AG20443 (cell line): ENCODE results near the gene RTN4R.
A peak's percentile ranks its signal among the peaks of the same experiment; 100 is the strongest.

Experiments
- DNase-seq: peaks from one replicate; pipeline ENCODE4 v3.0.0; 2012; ENCODE audit warnings: low spot score, mixed read lengths

The RTN4R gene

DNA sequence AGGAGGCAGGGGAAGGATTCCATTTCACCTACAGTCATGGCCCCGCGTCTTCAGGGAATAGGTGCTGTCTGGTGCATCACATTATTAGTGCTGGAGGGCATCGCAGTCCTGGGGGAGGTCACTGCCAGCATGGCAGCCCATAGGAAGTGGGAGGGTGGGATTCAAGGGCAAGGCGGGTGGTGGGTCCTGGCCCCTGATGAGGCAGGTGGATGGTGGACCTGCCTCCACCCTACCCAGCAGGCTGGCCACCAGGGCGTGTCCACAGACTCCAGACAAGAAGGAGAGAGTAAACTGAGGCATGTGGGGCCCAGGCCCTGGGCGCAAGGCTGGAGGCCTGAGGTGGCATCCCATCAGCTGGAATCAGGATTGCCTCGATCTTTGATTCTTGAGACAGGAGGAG, 53.3 kb downstream of the RTN4R start:
- no peak for DNase-seq

DNA sequence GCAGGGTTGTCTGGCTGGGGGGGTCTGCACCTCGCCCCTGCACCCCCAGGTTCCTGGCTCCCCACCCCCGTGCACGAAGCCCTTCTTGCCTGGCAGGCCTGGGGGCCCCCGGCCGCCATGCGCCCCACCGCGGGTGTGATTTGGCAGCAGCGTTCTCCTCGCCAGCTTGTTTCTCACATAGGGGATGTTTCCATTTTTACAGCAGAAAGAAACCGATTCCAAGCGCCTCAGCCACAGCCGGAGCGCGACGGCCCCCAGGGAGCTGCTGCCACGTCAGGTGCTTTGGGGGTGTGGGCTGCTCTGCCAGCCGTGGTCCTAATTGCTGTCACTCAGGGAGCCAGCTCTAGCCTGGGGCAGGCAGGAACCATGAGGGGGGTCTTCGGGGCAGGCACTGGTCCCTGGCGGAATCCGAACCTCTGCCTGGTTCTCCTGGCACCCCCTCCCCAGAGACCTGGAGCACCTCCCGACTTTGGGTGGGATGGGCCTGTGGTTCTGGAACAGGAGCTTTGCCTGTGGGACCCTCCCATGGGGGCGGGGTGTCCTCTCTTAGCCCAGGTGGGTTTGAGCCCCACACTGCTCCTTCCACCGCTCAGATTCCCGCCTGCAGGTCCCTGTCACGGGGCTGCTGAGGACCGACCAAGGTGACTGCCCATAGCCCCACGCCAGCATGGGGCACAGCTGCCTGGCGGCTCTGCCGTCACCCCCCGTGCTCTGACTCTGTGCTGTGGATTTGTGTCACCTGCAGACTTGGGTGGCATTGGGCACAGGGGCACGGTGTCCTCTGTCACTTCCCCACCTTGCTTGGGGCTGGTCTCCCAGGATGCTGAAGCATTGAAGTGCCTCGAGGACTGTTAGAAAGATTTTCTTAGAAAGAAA, 54.0 kb downstream of the RTN4R start:
- DNase-seq, result no peak

DNA sequence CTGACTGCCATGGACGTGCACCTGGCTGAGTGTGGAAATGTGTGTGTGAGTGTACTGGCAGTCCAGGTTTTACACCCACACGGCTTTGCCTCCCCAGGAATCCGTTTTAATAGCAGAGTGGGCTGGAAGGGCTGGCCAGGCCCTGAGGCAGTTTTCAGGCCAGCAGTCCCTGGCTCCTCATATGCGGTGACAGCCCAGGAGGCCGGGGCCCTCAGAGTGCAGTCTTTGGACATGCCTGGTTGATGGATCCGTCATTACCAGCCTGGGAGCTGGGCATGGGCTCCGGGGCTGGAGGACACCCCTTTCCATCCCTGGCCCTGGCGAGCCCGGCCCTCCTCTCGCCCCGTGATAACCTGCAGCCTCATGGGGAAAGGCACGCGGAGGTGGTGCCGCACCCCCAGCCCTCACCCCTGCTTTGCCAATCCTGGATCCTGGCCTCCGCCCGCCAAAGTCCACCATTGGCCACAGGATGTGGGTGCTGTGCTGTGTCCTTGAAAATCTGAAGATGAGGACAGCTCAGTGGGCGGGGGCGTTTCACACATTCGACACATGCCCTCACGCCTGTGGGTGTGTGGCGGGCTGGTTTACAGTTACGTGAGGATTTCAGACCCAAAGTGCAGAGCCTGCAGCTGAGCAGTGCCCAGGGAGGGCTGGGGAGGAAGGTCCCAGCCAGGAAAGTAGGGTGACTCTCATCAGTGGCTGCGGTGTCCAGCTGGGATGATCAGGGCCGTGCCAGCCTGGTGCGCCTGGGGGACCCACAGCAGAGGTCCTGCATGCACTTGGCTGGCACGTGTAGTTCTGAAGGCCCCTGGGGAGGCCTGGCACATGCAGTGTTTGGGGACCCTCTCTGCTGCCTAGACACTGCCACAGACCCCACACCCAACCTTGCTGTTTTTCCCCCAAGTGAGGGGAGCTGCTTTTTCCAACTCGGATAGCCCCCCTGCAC, 55.1 kb downstream of the RTN4R start:
- no peak for DNase-seq

DNA sequence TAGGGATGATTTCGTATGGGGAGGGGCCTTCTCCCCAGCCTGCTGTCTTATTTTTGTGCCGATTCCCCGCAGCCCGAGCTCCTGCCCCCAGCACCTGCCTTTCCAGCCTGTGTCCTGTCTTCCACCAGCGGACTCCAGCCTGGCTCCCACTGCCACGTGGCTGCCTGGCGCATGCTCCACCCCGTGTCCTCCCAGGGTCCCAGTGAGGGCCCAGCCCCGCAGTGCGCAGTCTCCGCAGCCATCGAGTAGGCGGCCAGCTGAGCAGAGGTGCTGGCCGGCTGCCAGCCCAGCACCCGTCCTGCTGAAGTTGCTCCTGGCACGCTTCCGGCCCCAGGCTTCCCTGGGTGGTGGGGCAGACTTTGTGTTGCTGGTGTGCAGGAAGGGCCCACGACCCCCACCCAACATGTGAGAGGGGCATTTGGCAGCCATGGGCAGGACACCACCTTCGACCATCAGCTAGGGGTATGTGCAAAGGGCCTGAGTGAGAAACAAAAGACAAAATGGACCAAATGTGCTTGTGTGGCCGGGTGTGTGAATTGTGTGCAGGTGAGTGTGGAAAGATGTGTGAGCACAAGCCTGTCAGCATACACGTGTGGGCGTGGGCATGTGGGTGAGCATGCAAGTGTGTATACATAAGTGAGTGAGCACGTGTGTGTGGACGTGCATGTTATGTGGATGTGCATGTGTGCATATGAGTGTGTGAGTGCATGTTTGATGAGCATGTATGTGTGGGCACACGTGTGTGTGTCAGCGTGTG, 55.9 kb downstream of the RTN4R start:
- no peak for DNase-seq

DNA sequence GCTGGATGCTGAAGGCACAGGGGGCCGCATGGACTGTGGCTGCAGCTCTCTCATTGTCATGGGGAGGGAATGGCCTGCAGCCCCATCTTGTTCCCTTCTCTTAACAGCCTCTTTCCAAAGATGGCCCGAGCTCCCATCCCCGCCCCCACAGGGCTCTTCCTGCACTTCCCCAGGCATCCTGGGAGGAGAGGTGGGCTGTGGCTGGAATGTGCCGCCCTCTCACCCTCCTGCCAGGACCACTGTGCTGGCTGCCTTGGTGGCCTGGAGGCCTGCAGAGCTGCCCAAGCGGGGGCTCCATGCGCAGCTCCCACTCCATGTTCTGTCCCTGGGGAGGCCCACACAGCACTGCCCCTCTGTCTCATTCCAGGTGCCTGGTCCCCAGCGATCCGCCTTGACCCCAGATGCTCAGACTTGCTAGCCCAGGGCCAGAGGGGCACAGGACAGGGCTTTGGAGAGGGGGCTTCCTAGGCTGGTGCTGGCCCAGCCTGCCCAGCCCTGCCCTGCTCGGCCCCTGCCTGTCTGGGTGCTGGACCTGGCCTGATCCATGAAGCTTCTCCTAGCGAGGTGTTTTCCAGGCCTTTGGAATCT, 56.6 kb downstream of the RTN4R start:
- no peak for DNase-seq

DNA sequence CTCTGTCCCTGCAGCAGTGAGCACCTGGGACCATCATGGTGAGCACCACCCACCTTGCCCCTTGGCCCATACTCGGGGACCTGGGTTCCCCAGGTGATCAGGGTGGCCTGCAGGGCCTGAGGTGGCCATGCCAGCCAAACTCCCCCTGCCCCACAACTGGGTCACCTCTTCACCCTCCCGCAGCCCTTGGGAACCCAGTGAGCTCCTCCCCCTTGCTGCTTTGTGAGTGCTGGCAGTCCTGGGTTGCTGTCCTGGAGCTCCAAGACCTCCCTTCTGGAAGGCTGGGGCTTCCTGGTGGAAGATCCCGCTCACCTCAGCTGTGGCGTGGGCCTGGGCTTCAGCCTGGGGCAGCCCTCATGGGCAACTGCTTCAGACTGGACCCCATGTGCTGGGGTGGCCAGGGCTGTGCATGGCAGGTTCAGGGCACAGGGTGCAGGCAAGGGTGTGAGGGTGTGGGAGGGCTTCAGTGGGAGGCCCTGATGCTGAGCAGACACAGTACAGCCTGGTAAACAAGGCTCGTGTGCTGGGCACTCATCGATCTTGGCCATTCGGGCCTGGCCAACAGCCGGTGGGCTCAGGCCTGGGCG, 57.6 kb downstream of the RTN4R start:
- DNase-seq, result no peak

DNA sequence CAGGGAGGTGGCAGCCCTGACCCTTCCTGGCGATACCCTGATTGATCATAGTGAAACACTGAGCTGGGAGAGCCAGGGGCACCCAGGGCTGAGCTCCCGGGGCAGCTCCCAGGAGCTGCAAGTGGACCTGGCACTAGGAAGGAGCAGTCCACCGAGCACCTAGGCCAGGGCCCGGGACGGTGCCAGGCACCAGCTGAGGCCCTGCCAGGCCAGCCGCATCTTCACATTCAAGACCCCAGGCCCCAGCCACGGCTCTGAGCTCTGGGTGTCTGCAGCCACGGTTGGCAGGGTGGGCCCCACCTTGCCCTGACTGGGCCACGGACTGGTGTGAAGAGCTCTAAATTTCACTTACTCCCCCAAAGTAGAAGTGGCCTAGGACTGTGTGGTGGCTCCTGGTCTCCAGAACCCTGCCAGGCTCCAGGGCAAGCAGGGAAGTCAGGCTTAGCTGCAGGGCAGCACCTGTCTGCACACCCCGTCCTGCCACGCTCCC, 58.3 kb downstream of the RTN4R start:
- DNase-seq, result no peak

DNA sequence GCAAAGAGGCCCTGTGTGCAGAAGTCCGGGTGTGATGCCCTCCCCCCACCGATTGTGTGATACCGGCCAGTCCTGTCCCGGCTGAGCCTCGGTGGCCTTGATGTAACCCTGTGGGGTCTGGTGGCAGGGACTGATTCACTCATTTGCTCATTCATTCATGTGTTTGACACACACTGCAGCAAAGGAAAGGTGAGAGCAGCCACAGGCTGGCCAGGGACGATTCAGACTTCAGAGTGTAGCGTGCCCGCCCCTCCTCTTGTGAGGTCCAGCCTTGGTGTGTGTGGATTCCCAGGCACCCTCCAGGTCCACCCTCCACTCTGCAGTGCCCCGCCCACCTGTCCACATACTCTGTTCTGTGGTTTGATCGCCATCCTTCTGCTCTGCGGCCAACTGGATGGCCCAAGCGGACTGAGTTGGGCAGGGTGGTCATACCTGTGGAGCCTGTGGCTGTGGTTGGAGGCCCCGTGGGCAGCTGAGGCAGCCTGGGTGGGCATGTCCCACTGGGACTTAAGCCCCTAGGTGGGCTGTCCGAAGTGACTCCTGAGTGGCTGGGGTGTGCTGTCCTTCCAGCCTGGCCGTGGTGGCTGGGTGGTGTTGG, 59.3 kb downstream of the RTN4R start:
- DNase-seq, result no peak

DNA sequence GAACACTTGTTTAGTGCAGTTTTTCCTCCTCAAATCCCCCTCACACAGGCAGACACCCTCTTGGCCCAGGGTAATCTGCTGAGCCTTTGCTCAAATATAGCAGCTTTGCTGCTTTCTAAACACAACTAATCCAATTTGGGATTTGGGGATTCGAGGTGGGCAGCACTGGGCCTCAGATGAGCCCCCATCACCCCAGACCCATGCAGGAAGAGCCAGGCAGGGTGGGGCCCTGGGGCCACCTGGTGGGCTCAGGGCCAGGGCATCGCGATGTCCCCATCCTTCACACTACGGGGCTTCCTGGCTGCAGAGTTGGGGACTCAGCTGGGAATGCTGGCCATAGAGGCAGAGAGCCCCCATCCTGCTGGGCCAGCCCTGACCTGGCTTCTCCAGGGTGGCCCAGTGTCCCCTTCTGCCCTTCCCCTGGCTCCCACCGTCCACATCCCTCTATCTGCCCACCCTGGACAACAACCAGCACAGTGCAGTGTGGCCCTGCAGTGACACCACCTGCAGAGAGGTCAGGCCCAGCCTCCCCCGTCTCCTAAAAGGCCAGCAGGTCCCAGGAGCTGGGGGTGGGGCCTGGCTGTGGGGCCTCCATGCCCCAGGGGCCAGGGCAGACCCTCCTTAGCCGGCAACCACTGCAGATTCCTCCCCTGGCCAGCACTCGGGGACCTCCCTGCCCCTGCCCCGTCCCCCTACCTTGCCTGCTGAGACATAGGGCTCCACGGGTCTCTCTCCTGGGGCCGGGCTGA, 60.7 kb downstream of the RTN4R start:
- DNase-seq, result no peak

DNA sequence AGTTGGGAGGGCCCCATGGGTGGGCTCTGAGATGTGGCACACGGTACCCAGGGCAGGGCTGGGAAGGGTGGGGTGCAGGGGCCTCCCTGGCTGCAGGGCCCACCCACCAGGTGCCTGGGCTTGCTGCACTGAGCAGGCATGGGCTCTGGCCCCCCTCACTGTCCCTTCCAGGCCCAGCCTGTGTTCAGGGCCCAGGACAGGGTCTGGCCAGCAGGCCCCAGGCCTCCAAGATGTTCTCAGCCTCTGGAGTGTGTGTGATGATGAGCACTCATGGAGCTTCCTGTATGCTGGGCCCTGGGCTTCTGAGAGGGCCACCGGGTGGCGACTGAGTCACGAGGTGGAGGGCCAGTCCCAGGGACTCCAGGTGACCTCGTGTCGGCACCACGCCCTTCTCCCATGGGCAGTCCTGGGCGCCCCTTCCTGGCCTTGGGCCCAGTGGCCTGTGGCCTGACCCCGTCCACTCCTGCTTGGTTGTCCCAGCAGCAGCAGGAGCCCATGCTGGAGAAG, 61.4 kb downstream of the RTN4R start:
- peak; percentile 53 for DNase-seq

DNA sequence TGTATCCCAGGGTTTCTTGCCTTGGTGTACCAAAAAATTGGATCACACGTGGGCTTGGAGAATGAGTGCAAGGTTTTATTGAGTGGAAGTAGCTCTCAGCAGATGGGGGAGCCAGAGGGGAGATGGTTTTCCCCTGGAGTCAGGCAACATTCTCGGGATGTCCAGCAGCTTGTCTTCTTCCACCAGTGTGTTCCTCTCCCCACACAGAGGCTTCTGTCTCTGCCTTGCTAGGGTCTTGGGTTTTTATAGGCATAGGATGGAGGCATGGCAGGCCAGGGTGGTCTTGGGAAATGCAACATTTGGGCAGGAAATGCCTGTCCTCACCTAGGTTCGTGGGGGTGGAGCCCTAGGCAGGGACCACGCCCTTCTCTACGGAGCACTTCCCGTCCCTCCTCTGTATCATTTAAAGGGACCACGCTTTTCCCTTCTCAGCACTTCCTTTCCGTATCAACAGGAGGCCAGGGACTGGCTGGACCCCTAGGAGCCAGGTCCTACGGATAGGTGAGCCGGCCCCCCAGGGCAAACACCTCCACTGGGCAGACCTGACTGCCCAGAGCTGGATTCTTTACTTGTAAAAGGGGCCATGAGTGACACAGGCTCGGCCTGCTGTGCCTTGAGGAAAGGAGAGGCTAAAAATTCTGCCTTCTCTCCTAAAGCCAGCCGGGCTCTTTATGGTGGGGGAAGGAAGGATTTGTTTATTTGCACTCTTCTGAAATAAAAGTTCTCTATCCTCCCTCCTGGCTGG, 62.0 kb downstream of the RTN4R start:
- DNase-seq, result peak; percentile 73

DNA sequence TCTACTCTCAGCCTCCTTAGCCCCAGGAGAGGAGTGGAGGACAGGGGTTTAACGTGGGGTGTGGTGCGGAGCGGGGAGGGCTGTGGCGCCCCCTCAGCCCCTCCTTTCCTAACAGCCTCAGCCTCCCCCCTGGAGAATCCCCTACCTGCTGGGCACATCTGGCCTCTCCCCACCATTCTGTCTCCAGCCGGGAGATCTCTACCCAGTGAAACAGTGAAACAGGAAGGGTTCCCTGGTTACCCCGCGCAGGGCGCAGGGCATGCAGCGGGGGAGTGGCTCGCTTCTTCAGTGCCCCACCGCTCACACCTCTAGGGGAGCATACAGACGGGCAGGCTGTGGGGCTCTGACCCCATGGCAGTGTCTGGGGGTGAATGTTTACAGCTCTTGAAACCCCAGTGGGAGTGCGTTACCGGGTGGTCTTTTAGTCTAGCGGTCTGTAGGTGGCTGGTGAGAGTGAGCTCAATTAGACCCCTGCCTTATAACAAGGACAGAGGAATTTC, 62.6 kb downstream of the RTN4R start:
- no peak for DNase-seq

DNA sequence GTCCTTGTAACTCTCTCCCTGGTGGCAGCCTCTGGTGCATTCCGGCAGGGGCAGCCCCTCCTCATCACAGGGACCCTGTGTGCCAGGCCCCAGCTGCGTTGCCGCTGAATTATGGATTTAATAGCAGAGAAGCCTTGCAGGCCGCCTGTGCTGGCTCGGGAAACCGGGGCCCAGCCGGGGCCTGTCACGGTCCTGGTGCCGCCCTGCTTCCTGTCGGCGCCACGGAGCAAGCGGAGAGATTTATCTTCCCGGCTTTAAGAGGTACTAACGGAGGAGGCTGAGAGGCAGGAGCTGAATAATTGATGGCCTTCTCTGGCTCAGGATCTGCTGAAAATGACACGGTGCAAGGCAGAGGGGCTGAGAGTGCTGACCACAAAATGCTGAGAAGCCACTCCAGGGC, 63.3 kb downstream of the RTN4R start:
- DNase-seq, result no peak

DNA sequence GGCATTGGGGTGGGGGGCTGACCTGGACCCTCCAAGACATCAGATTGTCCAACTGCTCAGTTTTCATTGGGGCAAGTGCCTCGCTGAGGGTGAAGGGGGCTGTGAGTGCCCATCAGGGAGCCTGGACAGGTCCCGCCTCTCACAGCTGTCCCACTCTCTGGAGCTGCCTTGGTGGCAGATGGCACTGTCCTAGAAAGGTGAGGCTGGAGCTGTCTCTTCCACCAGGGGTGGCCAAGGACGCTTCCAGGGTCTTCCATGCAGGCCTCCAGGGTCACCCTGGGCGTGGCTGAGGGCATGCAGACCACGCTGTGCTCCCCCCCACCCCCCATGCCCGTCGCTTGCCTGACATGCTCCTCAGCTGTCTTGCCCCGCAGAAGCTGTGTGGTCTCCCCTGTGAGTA, 63.8 kb downstream of the RTN4R start:
- DNase-seq, result no peak

DNA sequence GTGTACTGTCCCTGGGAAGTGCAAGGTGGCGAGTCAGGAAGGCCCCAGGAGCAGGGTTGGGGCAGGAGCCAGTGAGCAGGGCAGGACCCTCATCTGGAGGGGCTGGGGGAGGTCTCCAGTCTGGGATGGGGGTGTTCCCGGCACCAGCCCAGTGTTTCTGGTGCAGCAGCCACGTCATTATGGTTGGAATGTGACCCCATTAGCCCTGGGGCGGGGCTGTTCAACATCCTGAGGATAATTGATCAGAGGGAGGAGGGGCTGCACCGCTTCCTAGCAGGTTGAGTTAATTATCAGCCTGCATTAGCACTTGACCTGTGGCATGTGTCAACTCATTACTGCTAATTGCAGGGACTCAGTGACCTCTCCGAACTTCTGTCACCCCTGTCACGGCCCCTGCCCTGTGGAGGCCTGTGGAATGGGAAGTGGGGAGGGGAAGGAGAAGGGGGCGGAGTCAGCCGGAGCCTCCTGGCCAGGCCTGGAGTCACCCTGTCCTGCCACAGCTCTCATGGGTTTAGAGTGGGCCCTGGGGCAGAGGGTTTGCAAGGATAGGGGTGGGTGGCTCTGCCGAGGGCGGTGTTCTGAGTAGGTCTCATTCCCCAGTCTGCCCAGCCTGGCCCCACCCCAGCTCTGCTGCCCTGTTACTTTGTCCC, 64.4 kb downstream of the RTN4R start:
- DNase-seq, result peak; percentile 59

DNA sequence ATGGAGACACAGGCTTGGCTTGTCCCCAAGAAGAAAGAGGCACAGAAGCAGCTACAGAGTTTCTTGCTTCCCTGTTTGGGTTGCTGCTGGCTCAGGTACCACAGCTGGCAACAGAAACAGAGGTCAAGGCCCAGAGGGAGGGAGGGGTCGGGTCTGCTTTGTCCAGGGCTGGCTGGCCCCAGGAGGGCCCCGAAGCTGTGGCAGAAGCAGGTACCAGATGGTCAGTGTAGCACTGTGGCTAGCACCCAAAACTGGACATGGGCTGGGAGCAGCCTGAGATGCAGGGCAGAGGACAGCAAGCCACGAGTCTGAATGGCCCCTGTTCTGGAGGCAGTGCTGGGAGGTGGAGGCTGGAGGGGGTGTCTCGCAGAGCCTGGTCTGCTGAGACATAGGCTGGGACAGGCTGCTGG, 65.0 kb downstream of the RTN4R start:
- DNase-seq, result no peak

DNA sequence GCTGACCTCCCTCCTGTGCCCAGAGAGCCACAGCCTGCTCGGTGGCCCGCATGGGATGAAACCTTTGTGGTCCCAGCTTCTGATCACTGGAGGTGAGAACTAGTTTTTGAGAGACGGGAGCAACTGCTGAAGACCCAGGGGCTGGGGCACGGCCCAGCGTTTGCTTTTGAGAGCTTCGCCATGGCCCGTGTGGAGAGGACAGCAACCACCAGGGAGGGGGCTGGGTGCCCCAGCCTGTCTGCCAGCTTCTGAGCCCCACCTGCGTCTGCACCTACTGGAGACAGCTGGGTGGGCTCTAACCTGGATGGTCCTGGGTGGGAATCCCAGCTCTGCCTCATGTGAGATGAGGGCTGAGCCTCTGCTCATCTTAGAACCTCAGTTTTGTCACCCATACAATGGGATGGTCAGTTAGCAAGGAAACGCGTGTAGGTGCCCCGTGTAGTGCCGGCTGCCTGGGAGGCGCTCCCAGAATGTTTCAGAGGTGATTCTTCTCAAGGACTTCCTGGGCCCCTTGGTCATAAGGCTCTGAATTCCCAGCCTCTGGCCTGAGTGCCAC, 66.2 kb downstream of the RTN4R start:
- DNase-seq, result no peak

DNA sequence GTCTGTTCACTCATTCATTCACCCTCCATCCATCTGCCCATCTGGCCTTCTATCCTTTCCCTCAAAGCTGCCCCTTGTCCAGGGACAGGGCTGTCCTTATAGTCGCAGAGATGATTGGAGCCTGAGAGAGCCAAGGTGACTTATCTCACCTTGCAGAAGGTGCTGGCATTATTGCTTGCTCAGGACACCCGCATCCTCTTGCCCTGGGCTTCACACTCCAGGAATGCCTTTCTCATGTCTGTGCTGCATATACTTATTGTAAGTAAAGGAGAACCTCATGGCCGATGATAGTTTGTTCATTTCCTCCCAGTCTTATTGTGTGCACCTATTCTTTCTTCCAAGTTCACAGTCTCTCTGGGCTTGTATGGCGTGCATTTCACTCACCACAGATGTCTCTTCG, 68.2 kb downstream of the RTN4R start:
- no peak for DNase-seq
